AML-193 (cell line): ENCODE data around the gene ACTL10.

ENCODE experiments used
- DNase-seq, 2 experiments: peaks; one replicate each; lab custom pipeline; 2025; lab: John Stamatoyannopoulos, UW

Gene ACTL10

GRCh38 chr20:33664085-33664761, 2.5 kb upstream of the ACTL10 start:
- DNase-seq = no peak

DNA sequence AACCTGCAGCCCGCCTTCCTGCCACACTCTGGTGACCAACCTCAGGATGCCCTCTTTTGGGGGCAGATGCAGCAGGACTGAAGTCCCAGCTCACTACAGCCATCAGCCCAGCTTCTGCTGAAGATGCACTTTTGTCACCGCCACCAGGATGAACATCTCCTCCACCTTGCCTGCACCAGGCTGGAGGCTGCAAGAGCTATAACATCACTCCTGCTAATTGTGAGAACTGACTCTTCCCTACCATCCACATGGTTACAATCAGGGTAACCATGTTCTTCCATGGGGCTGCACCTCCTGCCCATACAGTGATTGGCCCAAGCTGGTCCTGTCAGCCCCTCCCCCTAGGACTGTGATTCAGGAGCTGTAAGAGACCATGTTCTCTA, 2.0 kb upstream of the ACTL10 start:
- no peak for DNase-seq

- peak in 1 of 2 experiments; percentile 25 for DNase-seq
Observed at GRCh38 chr20:33667245-33667675, 517 bp downstream of the ACTL10 start.

DNA sequence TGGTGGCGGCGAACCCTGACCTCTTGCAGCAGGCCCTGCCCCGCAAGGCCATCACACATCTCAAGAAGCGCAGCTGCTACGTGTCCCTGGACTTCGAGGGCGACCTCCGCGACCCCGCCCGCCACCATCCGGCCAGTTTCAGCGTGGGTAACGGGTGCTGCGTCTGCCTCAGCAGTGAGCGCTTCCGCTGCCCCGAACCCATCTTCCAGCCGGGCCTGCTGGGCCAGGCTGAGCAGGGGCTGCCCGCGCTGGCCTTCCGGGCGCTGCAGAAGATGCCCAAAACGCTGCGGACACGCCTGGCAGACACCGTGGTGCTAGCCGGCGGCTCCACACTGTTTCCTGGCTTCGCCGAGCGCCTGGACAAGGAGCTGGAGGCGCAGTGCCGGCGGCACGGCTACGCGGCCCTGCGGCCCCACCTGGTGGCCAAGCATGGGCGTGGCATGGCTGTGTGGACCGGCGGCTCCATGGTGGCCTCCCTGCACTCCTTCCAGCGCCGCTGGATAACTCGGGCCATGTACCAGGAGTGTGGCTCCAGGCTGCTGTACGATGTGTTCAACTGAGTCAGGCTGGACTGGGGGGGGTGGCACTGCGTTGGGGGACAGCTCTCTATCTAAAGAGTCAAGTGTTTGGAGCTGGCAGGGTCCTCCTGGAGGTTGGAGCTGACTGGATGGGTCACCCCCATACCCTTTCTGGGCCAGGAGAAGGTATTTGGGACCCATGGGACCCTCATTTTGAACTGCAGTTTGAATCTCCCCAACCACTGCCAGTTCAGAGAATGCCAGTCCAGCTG, 1.1 kb downstream of the ACTL10 start:
- DNase-seq = peak; percentile 46 to 73

DNA sequence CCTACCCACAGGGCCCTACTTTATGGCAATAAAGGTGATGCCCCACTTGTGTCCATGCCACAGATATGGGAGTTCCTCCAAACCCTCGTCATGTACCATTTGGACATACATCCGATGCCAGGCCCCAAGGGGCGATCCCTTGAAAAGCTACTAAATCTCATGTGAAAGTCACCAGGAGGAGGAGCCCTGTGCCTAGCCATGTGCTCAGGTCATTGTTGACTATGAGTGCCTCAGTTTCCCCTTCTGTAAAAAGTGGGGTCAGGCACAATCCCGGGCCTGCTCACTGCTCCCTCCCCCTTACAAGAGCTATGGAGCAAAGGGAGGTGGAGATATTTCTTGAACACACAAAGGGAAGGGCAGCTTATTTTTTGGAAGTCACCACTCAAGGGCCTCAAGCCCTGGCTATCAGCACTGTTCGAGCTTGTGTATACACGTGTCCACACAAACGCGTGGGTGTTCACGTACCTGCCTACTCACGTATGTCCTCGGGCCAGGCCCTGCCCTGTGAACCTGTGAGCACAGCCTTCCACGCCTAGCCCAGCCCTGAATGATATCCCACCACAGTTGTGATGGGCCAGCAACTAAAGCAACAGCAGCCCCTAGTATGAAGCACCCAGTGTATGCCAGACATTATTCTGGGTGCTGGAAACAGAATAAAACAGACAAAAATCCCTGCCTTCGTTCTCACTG, 1.9 kb downstream of the ACTL10 start:
- DNase-seq = no peak

GRCh38 chr20:33669224-33669623, 2.5 kb downstream of the ACTL10 start:
- no peak for DNase-seq

DNA sequence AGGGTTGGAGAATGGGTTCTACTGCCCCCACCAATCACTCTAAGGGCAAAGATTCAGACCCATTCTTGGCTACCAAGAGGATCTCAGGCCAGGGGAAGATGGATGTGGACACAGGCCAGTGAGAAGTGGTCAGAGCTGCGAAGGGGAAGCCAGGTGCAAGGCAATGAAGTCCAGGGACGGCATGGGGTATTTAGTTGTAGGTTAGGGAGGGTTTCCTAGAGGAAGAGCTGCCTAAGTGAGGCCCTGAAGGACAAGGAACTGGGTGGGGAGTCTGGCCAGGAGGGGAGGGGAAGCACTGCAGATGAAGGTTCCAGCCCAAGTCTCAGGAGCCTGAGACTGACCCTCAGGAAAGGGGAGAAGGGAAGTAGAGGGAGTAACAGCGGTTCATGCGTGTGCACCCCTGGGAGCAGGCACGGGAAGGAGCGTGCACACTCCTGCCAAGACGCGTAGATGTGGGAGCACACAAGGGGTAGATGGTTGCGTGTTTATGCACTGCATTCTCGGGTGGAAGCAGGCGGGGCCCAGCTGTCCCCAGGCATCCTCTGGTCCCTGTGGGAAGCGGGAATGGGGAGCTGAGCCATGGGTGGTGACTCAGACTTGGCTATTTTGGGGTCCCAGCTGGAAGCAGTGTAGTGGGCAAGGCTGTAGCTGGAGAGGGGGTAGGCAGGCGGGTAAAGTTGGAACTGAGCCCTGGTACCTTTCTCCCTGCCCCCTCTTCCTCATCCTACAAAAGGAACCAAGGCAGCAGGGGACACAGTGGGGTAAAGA, 3.3 kb downstream of the ACTL10 start:
- no peak for DNase-seq

GRCh38 chr20:33670715-33671499, 4.2 kb downstream of the ACTL10 start:
- DNase-seq = no peak

DNA sequence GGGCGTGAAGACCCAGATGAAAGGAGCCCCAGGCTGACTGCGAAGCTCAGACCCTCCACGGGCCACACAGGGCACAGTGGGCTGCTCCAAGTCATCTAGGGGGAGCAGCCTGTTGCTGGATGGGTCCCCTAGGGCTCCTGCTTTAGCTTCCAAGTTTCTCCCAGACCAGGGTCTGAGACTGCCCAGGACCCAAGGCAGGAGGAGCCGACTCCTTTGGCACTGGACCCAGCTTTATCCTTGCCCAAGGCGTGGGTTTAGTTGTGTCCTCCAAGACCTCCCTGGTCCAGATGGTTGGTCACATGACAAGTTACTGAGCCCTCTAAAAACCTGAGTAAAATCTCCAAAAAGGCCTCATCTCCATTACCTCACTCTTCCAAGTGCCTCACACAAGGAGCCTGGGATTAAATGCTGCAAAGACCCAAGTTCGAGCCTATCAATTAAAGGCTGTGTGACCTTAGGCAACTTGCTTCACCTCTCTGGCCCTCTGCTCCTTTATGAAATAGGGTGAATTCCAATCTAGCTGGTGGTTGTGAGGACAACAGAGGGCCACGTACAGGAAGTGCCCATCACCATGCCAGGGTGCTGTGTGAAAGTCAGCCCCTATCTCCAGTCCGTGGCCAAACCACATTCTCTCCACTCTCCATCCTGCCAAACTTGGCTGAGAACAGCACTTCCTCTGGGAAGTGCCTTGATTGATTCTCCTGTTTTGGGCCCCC, 5.0 kb downstream of the ACTL10 start:
- DNase-seq = no peak

DNA sequence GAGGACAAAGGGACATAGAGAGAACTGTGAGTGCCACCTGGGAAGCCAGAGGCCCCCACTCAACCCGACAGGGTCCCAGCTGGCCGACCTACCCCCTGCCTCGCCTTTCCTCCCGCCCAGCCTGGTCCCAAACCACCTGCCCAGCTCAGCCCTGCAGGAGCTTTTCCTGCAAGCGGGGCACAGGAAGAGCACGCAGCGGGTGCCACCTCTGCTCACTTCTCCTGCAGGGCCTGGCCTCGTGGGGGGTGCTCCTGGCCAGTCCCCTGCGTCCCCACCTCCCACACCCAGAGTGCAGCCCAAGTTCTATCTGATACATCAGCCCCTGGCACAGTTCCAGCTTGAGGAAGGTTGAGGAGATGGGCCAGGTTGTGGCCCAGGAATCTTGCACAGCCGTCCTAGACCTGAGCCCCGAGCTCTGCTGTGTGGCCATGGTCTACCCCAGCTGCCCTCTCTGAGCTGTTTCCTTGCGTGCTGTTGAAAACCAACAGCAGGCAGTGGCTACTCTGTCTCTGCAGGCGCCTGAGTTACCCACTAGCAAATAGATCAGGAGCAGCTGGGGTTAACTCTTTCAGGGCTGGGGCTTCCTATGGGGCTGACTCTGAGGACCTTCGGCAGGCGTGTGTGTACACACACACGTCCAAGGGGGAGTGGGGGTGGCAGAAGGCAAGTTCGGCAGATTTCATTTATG, 5.8 kb downstream of the ACTL10 start:
- DNase-seq = no peak

- no peak for DNase-seq
Observed at GRCh38 chr20:33673114-33673409, 6.3 kb downstream of the ACTL10 start.

GRCh38 chr20:33673410-33674293, 6.9 kb downstream of the ACTL10 start:
- DNase-seq = no peak

GRCh38 chr20:33674294-33675135, 7.8 kb downstream of the ACTL10 start, which contains the start of gene NECAB3:
NECAB3 (minus strand) TSS chr20:33674428; CDS start chr20:33674352, 76 bp downstream.
- DNase-seq = peak; percentile 34 to 58

GRCh38 chr20:33675136-33675959, 8.6 kb downstream of the ACTL10 start:
- DNase-seq = no peak

DNA sequence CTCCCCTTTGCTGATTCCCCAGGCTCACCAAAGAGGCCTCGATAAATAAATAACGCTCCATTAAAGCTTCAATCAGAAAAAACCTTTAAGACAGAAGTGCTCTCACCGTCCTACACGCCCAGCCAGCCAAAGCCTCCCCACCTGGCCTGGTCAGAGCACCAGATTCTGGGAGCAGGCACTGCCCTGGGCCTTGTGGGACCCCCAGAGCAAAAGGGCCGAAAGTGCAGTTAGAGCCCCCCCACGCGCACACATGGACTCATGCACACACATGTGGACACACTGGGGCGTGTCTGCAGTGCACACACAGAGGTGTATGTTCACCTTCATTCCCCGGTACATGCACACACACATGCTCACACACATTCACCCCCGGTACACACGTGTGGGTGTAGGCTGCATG, 9.4 kb downstream of the ACTL10 start:
- no peak for DNase-seq

- no peak for DNase-seq
Observed at GRCh38 chr20:33676652-33677645, 10.2 kb downstream of the ACTL10 start.
